OCI-LY1 (cell line): ENCODE data around the gene YBEY.

Experiments
- H2AFZ ChIP-seq: fragments of 200-600 bp; sonication (generic), shearing (Covaris generic); 2 replicates; pipeline ENCODE4 v1.6.0; 2014; ENCODE audit warnings: antibody characterized with exemption, mild to moderate bottlenecking, low read length
- H3F3A ChIP-seq: fragments of 200-600 bp; sonication (generic), shearing (Covaris generic); 2 replicates; pipeline ENCODE4 v1.6.0; 2014; ENCODE audit warnings: mild to moderate bottlenecking, antibody characterized with exemption, low read length, moderate library complexity; ENCODE audit not compliant: insufficient read depth
- H3K27ac ChIP-seq: fragments of 200-600 bp; sonication (generic); 2 replicates; pipeline ENCODE4 v1.5.1; 2014; ENCODE audit warnings: low read length, mixed run types, mild to moderate bottlenecking, low read depth; ENCODE audit not compliant: poor library complexity, severe bottlenecking
- H3K27me3 ChIP-seq: fragments of 200-600 bp; sonication (generic); 2 replicates; pipeline ENCODE4 v1.6.0; 2014; ENCODE audit warnings: antibody characterized with exemption, mild to moderate bottlenecking, low read length, moderate library complexity; ENCODE audit not compliant: insufficient read depth
- H3K36me3 ChIP-seq: fragments of 200-600 bp; sonication (generic); 2 replicates; pipeline ENCODE4 v1.6.1; 2014; ENCODE audit warnings: mild to moderate bottlenecking, antibody characterized with exemption, low read length, moderate library complexity, mixed read lengths; ENCODE audit not compliant: insufficient read depth
- H3K4me1 ChIP-seq: fragments of 200-600 bp; sonication (generic); 2 replicates; pipeline ENCODE4 v1.5.1; 2014; ENCODE audit warnings: mild to moderate bottlenecking, low read length, moderate library complexity; ENCODE audit not compliant: insufficient read depth, severe bottlenecking
- H3K4me2 ChIP-seq: fragments of 200-600 bp; sonication (generic), shearing (Covaris generic); 2 replicates; pipeline ENCODE4 v1.6.1; 2014; ENCODE audit warnings: low read length
- H3K4me3 ChIP-seq: fragments of 200-600 bp; sonication (generic); 2 replicates; pipeline ENCODE4 v1.5.1; 2014; ENCODE audit warnings: low read length, low read depth, mild to moderate bottlenecking, mixed read lengths; ENCODE audit not compliant: poor library complexity, severe bottlenecking
- H3K79me2 ChIP-seq: fragments of 200-600 bp; shearing (Covaris generic); 2 replicates; pipeline ENCODE4 v1.6.1; 2016; ENCODE audit warnings: mixed run types, low read length, mixed read lengths; ENCODE audit not compliant: insufficient read depth
- H3K9ac ChIP-seq: fragments of 200-600 bp; sonication (generic), shearing (Covaris generic); 2 replicates; pipeline ENCODE4 v1.6.1; 2014; ENCODE audit warnings: mild to moderate bottlenecking, low read length, mixed read lengths
- H3K9me2 ChIP-seq: fragments of 200-600 bp; sonication (generic), shearing (Covaris generic); 2 replicates; pipeline ENCODE4 v1.6.1; 2014; ENCODE audit warnings: low read depth, mild to moderate bottlenecking, low read length, mixed read lengths
- H3K9me3 ChIP-seq: fragments of 200-600 bp; shearing (Covaris generic); 2 replicates; pipeline ENCODE4 v1.6.1; 2014; ENCODE audit warnings: low read length, mixed read lengths
- H4K20me1 ChIP-seq: fragments of 200-600 bp; sonication (generic), shearing (Covaris generic); 2 replicates; pipeline ENCODE4 v1.6.0; 2016; ENCODE audit warnings: mild to moderate bottlenecking, low read length; ENCODE audit not compliant: insufficient read depth
- EZH2 ChIP-seq: fragments of 200-600 bp; sonication (generic), shearing (Covaris generic); IDR thresholded peaks from 2 replicates; pipeline ENCODE4 v1.8.0; 2017; ENCODE audit warnings: borderline replicate concordance, mixed run types, mild to moderate bottlenecking, antibody characterized with exemption, low read length, moderate library complexity, mixed read lengths
- TF ChIP-seq, protein P1 (sequence below): fragments of 200-600 bp; sonication (generic), shearing (Covaris generic); IDR thresholded peaks from 2 replicates; pipeline ENCODE4 v1.5.1; 2017; ENCODE audit warnings: mild to moderate bottlenecking, antibody characterized with exemption, low read length, moderate library complexity, mixed read lengths

Gene YBEY

DNA sequence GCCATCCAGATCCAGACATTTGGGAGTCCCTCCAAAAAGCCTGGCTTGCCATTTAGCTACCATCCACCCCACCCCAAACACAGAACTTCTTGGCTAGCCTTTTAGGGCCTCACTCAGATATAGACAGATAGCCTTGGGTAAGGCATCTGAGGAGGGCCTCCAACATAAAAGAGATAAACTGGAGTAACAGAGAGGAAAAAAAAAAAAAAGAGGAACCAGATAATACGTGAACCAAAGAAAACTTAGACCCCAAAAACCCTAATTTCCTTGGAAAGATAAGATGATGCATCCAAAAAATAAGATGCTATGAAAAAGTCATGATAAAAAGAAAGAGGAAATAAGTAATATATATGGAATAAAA is 37.7 kb upstream of the YBEY start:
- Histone ChIP-seq H3K79me2 (no peaks in the 10 kb centered on the region), H3K9me2 (no peaks in the 10 kb centered on the region), H3K4me3 (no peak overlapping the region), H3K4me2 (no peak overlapping the region), H3K27ac (peak overlapping the region; percentile 15), H3K9me3 (no peaks in the 10 kb centered on the region), H4K20me1 (no peaks in the 10 kb centered on the region), H3K9ac (no peak overlapping the region), H3F3A (no peaks in the 10 kb centered on the region), H3K27me3 (no peaks in the 10 kb centered on the region), H2AFZ (no peak overlapping the region), H3K36me3 (peaks cover 97% of the 10 kb centered on the region), H3K4me1 (peaks cover 34% of the 10 kb centered on the region)
- no peak for TF ChIP-seq EZH2
- TF ChIP-seq, protein P1, sequence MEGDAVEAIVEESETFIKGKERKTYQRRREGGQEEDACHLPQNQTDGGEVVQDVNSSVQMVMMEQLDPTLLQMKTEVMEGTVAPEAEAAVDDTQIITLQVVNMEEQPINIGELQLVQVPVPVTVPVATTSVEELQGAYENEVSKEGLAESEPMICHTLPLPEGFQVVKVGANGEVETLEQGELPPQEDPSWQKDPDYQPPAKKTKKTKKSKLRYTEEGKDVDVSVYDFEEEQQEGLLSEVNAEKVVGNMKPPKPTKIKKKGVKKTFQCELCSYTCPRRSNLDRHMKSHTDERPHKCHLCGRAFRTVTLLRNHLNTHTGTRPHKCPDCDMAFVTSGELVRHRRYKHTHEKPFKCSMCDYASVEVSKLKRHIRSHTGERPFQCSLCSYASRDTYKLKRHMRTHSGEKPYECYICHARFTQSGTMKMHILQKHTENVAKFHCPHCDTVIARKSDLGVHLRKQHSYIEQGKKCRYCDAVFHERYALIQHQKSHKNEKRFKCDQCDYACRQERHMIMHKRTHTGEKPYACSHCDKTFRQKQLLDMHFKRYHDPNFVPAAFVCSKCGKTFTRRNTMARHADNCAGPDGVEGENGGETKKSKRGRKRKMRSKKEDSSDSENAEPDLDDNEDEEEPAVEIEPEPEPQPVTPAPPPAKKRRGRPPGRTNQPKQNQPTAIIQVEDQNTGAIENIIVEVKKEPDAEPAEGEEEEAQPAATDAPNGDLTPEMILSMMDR = no peak

DNA sequence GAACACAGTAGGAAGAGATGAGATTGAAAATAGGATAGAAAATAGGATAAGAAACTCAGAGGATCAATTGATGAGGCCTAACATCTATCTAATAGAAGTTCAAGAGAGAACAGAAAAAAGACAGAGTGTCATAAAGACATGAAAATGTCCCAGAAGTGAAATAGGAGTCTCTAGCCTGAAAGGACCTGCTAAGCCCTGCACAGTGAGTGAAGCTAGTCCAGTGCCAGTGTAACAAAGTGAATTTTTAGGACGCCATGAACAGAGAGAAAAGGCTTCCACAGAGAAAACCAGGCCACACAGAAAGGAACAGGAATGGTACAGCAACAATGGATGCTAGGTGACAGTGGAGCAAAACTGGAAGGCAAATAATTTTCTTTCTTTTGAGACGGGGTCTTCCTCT is 37.3 kb upstream of the YBEY start:
- Histone ChIP-seq H2AFZ (no peak overlapping the region), H3K9ac (no peak overlapping the region), H3K4me1 (peaks cover 38% of the 10 kb centered on the region), H3K36me3 (peaks cover 97% of the 10 kb centered on the region), H3K9me2 (no peaks in the 10 kb centered on the region), H3F3A (no peaks in the 10 kb centered on the region), H3K79me2 (no peaks in the 10 kb centered on the region), H3K27ac (no peak overlapping the region), H4K20me1 (no peaks in the 10 kb centered on the region), H3K4me2 (no peak overlapping the region), H3K4me3 (no peak overlapping the region), H3K9me3 (no peaks in the 10 kb centered on the region), H3K27me3 (no peaks in the 10 kb centered on the region)
- no peak for TF ChIP-seq EZH2
- TF ChIP-seq, protein P1 = no peak

DNA sequence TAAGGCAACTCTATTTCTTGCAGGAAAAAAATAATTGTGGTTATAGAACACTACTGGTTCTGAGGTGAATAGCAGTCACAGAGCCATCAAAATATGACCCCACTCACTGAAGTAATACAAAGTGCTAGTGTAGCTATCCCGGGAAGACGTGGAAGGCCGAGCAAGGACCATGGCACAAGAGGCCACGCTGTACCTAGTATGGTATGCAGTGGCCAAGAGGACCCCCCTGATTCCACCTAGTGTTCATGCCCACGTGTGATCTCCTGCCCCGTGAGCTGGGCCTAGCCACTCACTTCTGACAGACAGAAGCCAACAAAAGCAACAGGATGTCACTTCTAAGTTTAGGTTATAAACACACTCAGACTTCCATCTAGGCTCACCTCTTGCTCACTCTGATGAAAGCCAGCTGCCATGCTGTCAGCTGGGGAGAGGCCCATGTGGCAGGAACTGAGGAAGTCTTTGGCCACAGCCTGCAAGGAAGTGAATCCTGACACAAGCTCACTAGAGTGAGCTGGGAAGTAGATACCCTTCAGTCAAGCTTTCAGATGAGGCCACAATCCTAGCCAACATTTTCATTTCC is 35.9 kb upstream of the YBEY start:
- H3F3A ChIP-seq = no peaks in the 10 kb centered on the region
- H3K9me2 ChIP-seq = no peaks in the 10 kb centered on the region
- no peaks in the 10 kb centered on the region for H3K79me2 ChIP-seq
- H3K27ac ChIP-seq = peak overlapping the region; percentile 4
- H3K4me3 ChIP-seq = no peak overlapping the region
- no peak overlapping the region for H3K9ac ChIP-seq
- H3K4me2 ChIP-seq = no peak overlapping the region
- H2AFZ ChIP-seq = no peak overlapping the region
- no peaks in the 10 kb centered on the region for H3K27me3 ChIP-seq
- TF ChIP-seq EZH2 = no peak
- TF ChIP-seq, protein P1 = no peak
- H4K20me1 ChIP-seq = no peaks in the 10 kb centered on the region
- H3K4me1 ChIP-seq = peaks cover 46% of the 10 kb centered on the region
- no peaks in the 10 kb centered on the region for H3K9me3 ChIP-seq
- peaks cover 97% of the 10 kb centered on the region for H3K36me3 ChIP-seq
